ENCODE data around the gene HCAR2.
"Not testable (repeated sequence)": the region's sequence is repeated elsewhere in the genome, so short reads cannot be mapped to it uniquely, and the experiment has no call there.

Gene HCAR2

GRCh38 chr12:122681814-122682213, 21.3 kb downstream of the HCAR2 start:
- TF ChIP-seq CTCF (IDR thresholded peaks at IDR 0.05; ENCODE audit: borderline replicate concordance, control extremely low read depth, extremely low read depth, insufficient read depth, missing control alignments), result no peak
- in situ Hi-C loops (cut with MboI; ENCODE audit: low sequenced_read_pairs, unreplicated experiment), result no loop called here
- DNase-seq (ENCODE audit: low spot score), result no peak

- in situ Hi-C loops (cut with MboI; ENCODE audit: low sequenced_read_pairs, unreplicated experiment); DNase-seq (ENCODE audit: low spot score): not testable (repeated sequence)
Measured at GRCh38 chr12:122680989-122681388, 22.2 kb downstream of the HCAR2 start.

- in situ Hi-C loops (cut with MboI; ENCODE audit: low sequenced_read_pairs, unreplicated experiment); DNase-seq (ENCODE audit: low spot score): not testable (repeated sequence)
Measured at GRCh38 chr12:122676781-122677180, 26.4 kb downstream of the HCAR2 start.

GRCh38 chr12:122676015-122676414, 27.1 kb downstream of the HCAR2 start:
- in situ Hi-C loops (cut with MboI; ENCODE audit: low sequenced_read_pairs, unreplicated experiment); DNase-seq (ENCODE audit: low spot score): not testable (repeated sequence)

GRCh38 chr12:122672515-122672914, 30.6 kb downstream of the HCAR2 start:
- no peak for TF ChIP-seq CTCF (IDR thresholded peaks at IDR 0.05; ENCODE audit: borderline replicate concordance, control extremely low read depth, extremely low read depth, insufficient read depth, missing control alignments)
- in situ Hi-C loops (cut with MboI; ENCODE audit: low sequenced_read_pairs, unreplicated experiment), result no loop called here
- no peak for DNase-seq (ENCODE audit: low spot score)

GRCh38 chr12:122669397-122670070, 33.6 kb downstream of the HCAR2 start:
- DNase-seq (ENCODE audit: low spot score), result no peak
- in situ Hi-C loops (cut with MboI; ENCODE audit: low sequenced_read_pairs, unreplicated experiment), result no loop called here

GRCh38 chr12:122668268-122668667, 34.9 kb downstream of the HCAR2 start:
- no peak for DNase-seq (ENCODE audit: low spot score)
- in situ Hi-C loops (cut with MboI; ENCODE audit: low sequenced_read_pairs, unreplicated experiment), result no loop called here
- no peak for TF ChIP-seq CTCF (IDR thresholded peaks at IDR 0.05; ENCODE audit: borderline replicate concordance, control extremely low read depth, extremely low read depth, insufficient read depth, missing control alignments)

More at GRCh38 chr12:122669397-122670070, 33.6 kb downstream of the HCAR2 start:
- TF ChIP-seq CTCF (IDR thresholded peaks at IDR 0.05; ENCODE audit: borderline replicate concordance, control extremely low read depth, extremely low read depth, insufficient read depth, missing control alignments), result no peak

- in situ Hi-C loops (cut with MboI; ENCODE audit: low sequenced_read_pairs, unreplicated experiment), result no loop called here
- TF ChIP-seq CTCF (IDR thresholded peaks at IDR 0.05; ENCODE audit: borderline replicate concordance, control extremely low read depth, extremely low read depth, insufficient read depth, missing control alignments), result no peak
- DNase-seq (ENCODE audit: low spot score), result no peak
Measured at GRCh38 chr12:122665759-122666158, 37.4 kb downstream of the HCAR2 start.

Data from GM13976 (cell line).